Right lobe of liver (tissue), 6 donors: ENCODE measurements around the gene CIC. TPM values are rescaled to one million over a fixed set of nuclear protein-coding genes. Genes with fewer than 3 reads are reported as not detected.

Experiments used
- ATAC-seq, 4 donors: fragments of 200-7000 bp; cut with Tn5 transposase; one replicate each; pipeline ENCODE4 v1.9.1; 2020; ENCODE audit warnings: mild to moderate bottlenecking in 4 of 4, moderate library complexity in 4 of 4
- DNase-seq, 3 donors: peaks; one replicate each; pipeline ENCODE4 v3.0.0-alpha.2; 2020
- H3K27ac ChIP-seq, 3 donors: fragments of 200-600 bp; one replicate each; pipeline ENCODE4 v1.8.0; 2022
- H3K27me3 ChIP-seq, 2 donors: fragments of 200-600 bp; one replicate each; pipeline ENCODE4 v1.8.0; 2022
- H3K36me3 ChIP-seq, 4 donors: fragments of 200-600 bp; sonication (generic) in 1 of 4; one replicate each; pipeline versions ENCODE4 v1.5.1 to v1.8.0; 2017 to 2022; ENCODE audit warnings: control low read depth in 1 of 4
- H3K4me1 ChIP-seq, 4 donors: fragments of 200-600 bp; sonication (generic) in 1 of 4; one replicate each; pipeline versions ENCODE4 v1.5.1 to v1.8.0; 2017 to 2022; ENCODE audit warnings: control low read depth in 1 of 4
- H3K4me3 ChIP-seq, 3 donors: fragments of 200-600 bp; one replicate each; pipeline ENCODE4 v1.8.0; 2022
- H3K9me3 ChIP-seq, 4 donors: fragments of 200-600 bp; sonication (generic) in 1 of 4; one replicate each; pipeline versions ENCODE4 v1.5.1 to v1.8.0; 2017 to 2022; ENCODE audit warnings: control low read depth in 1 of 4
- POLR2A ChIP-seq: fragments of 450-650 bp; IDR thresholded peaks from one replicate; pipeline ENCODE4 v1.6.1; 2017; ENCODE audit warnings: antibody characterized with exemption, mild to moderate bottlenecking
- WGBS: methylation state at CpG from one replicate; pipeline ENCODE4 v1.1.6; 2018; ENCODE audit warnings: low coverage, low lambda C conversion rate; ENCODE audit not compliant: insufficient coverage; ENCODE audit errors: missing lambda C conversion rate; 5-methylcytosine and 5-hydroxymethylcytosine counted together
- intact Hi-C, 2 donors: fragments of 100-400 bp; cut with DNase I; formaldehyde crosslinking; loops; one replicate each; pipeline versions ENCODE4 v1.11.2 to v1.14.1; 2022
- total RNA-seq, 6 experiments: library from RNA; depleted of rRNA in 2 of 6; stranded (reverse); fragments of >200 nt in 2 of 6; fragmentation: NEBNext Ultra II Directional in 3 of 6; extraction: Animal tissue kit (Norgen Biotek cat#: 25700) in 3 of 6; gene quantifications; one replicate each; pipeline versions ENCODE4 v1.1.0 to v1.2.4, GENCODE V29; 2016 to 2023
- TF ChIP-seq, protein P1 (sequence below), 4 donors: fragments of 200-600 bp in 3 of 4; fragments of 450-650 bp in 1 of 4; IDR thresholded peaks; one replicate each; pipeline versions ENCODE4 v1.5.1 to v1.8.0; 2016 to 2022; ENCODE audit warnings: antibody characterized with exemption in 4 of 4, mild to moderate bottlenecking in 2 of 4
- donor health status: DM: no; HTN: yes; CAD: no.
- donor health status: DM: no; HTN: no; CAD: no.
- donor health status: DM: no; HTN: no; CAD: no.
- donor health status: DM: no; HTN: yes; CAD: no.
- donor health status: DM: no; HTN: yes; CAD: no.

CIC gene
- total RNA-seq, 6 experiments from 2014 or later = 19.9 to 53.6 (median 35.2) TPM

GRCh38 chr19:42241279-42241678 lies 27.8 kb upstream of the CIC start:
- H3K4me1 ChIP-seq = peaks cover 0 to 26% (median 12%) of the 10 kb centered on the region in 4 donors
- intact Hi-C loops = loop anchor here in 1 of 2 donors (10.0 kb wide), 1 partner anchor 54 kb away; no protein-coding TSS in a partner anchor
- TF ChIP-seq POLR2A = no peak
- TF ChIP-seq, protein P1, sequence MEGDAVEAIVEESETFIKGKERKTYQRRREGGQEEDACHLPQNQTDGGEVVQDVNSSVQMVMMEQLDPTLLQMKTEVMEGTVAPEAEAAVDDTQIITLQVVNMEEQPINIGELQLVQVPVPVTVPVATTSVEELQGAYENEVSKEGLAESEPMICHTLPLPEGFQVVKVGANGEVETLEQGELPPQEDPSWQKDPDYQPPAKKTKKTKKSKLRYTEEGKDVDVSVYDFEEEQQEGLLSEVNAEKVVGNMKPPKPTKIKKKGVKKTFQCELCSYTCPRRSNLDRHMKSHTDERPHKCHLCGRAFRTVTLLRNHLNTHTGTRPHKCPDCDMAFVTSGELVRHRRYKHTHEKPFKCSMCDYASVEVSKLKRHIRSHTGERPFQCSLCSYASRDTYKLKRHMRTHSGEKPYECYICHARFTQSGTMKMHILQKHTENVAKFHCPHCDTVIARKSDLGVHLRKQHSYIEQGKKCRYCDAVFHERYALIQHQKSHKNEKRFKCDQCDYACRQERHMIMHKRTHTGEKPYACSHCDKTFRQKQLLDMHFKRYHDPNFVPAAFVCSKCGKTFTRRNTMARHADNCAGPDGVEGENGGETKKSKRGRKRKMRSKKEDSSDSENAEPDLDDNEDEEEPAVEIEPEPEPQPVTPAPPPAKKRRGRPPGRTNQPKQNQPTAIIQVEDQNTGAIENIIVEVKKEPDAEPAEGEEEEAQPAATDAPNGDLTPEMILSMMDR (IDR thresholded peaks at IDR 0.05) = no peak

GRCh38 chr19:42242069-42242511 lies 27.0 kb upstream of the CIC start:
- H3K27me3 ChIP-seq = no peaks in the 10 kb centered on the region
- no peak for TF ChIP-seq POLR2A
- TF ChIP-seq, protein P1 (IDR thresholded peaks at IDR 0.05) = no peak
- H3K4me3 ChIP-seq = peak overlapping the region; percentile 51 to 88 (median 80)
- H3K27ac ChIP-seq = peak overlapping the region; percentile 55 to 75 (median 61)
- DNase-seq = no peak
- H3K36me3 ChIP-seq = peaks cover 0 to 7% (median 0%) of the 10 kb centered on the region in 4 donors
- peaks cover 0 to 29% (median 13%) of the 10 kb centered on the region in 4 donors for H3K4me1 ChIP-seq
- WGBS = no CpG with 5 or more reads among the region's 49 CpGs
- intact Hi-C loops = loop anchor here in 1 of 2 donors (10.0 kb wide), 1 partner anchor 53 kb away; no protein-coding TSS in a partner anchor
- no peak for ATAC-seq
- H3K9me3 ChIP-seq = no peaks in the 10 kb centered on the region

More at GRCh38 chr19:42241279-42241678, 27.8 kb upstream of the CIC start:
- Histone ChIP-seq H3K27ac (no peak overlapping the region), H3K9me3 (no peaks in the 10 kb centered on the region), H3K4me3 (peak overlapping the region; percentile 51 to 88 (median 80)), H3K36me3 (peaks cover 0 to 16% (median 1%) of the 10 kb centered on the region in 4 donors), H3K27me3 (no peaks in the 10 kb centered on the region)
- no peak for ATAC-seq
- no peak for DNase-seq
- 100% methylated on average over 3 of the region's 3 CpGs for WGBS

DNA sequence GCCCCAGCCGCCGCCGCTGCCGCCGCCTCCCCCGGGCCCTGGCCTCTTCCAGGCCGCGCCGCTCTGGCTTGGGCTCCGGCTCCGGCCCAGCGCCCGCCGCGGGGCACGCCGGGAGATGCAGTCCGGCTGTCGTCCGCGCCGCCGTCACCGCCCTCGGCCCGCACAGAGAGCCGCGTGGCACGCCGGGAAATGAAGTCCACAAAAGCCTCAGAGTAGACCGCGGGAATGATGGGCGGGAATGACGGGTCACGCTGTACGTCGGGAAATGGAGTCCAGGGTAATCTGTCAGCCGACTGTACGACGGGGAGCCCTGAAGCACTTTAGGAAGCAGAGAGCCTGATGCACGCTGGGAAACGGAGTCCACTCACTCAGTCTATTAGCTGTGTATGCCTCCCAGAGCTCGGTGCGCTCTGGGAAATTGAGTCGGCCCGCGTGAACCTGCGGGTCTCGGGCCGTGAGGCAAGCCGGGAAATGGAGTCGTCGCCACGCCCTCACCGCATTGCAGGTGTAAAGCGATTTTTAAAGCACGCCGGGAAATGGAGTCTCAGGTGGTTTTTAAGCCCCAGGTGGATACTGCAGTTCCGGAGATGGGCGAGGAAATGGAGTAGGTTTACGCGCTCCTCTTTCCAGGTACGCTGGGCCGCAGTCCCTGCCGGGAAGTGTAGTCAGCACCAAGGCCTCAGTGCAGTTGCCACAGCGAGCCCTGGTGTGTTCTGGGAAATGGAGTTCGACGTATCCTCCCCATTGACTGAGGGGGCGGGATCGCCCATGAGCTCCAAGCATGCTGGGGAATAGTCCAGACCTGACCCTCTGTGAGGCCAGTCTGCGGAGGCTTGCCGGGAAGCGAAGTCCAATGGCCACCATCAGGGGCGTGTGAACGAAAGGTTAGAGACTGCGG lies 26.3 kb upstream of the CIC start, which contains the start of gene GSK3A:
TSS of gene GSK3A (minus strand) at position 91 of the 898 bp plus-strand sequence. CDS start 137 bp downstream, outside the sequence.
- H3K4me1 ChIP-seq = peaks cover 0 to 29% (median 13%) of the 10 kb centered on the region in 4 donors
- no peaks in the 10 kb centered on the region for H3K9me3 ChIP-seq
- 0% methylated on average over 47 of the region's 76 CpGs for WGBS
- peak; percentile 76 to 86 (median 81) for ATAC-seq
- H3K27me3 ChIP-seq = no peaks in the 10 kb centered on the region
- peak; percentile 99 for DNase-seq
- TF ChIP-seq, protein P1 (IDR thresholded peaks at IDR 0.05) = no peak
- peak; percentile 94 for TF ChIP-seq POLR2A
- H3K27ac ChIP-seq = peak within 1 kb of the TSS; percentile 75 to 91 (median 83)
- intact Hi-C loops = loop anchor here in 1 of 2 donors (10.0 kb wide), 1 partner anchor 52 kb away; no protein-coding TSS in a partner anchor
- peak within 1 kb of the TSS; percentile 53 to 88 (median 80) for H3K4me3 ChIP-seq
- peaks cover 0 to 5% (median 0%) of the 10 kb centered on the region in 4 donors for H3K36me3 ChIP-seq

DNA sequence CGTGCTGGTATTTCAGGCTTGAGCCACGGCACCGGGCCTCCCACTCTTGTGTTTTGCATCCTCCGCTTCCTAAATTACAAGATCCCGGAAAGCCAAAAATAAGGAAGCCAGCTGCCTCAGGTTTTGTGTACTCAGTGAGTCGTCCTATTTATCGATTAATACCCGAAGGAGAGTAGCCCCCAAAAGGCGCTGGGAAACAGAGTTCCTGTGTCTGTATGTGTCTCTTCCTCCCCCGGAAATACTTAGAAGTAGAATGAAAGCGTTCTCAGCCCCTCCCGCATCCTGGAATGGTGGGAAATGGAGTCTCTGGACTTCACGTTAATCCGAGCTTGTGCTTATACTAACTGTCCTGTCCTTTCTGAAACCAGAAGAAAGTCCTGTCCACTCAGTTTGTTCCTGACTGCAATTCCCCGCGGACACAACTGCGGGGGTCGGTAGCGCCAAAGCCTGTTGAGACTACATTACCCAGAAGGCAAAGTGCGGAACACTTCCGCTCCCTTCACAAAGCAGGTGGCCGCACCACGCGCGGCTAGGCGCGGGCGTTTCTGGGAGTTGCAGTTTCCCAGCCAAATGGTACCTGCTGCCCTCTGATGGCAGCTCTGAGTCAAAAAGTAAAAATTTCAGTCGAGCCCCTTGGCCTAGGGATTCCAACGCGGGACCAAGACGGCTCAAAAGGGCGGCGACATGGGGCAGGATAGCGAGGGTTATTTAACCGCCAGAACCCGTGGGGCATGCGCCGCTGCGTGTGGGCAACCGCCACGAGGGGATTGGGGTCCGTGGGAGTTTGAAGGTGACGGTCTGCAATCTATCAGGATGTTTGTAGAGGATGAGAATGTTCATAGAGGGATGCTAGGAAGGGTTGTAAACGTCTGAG lies 24.5 kb upstream of the CIC start:
- intact Hi-C loops = loop anchor here in 1 of 2 donors (10.0 kb wide), 1 partner anchor 50 kb away; no protein-coding TSS in a partner anchor
- Histone ChIP-seq H3K4me3 (peak overlapping the region; percentile 53 to 88 (median 80)), H3K27ac (peak overlapping the region; percentile 75 to 91 (median 83)), H3K9me3 (no peaks in the 10 kb centered on the region), H3K36me3 (peaks cover 0 to 13% (median 5%) of the 10 kb centered on the region in 4 donors), H3K4me1 (peaks cover 0 to 29% (median 13%) of the 10 kb centered on the region in 4 donors), H3K27me3 (no peaks in the 10 kb centered on the region)
- TF ChIP-seq POLR2A = peak; percentile 71
- TF ChIP-seq, protein P1 (IDR thresholded peaks at IDR 0.05) = peak; percentile 50 to 74 (median 66)
- peak; percentile 54 to 60 (median 56) for ATAC-seq
- DNase-seq = peak; percentile 94 to 95 (median 95)
- WGBS = under 1% methylated on average over 32 of the region's 45 CpGs
